ENCODE measurements around the gene APLP1. TPM values are rescaled to one million over a fixed set of nuclear protein-coding genes. Genes with fewer than 3 reads are reported as not detected.

APLP1 gene
- total and polyA plus RNA-seq, 12 donors: 2.7 to 63.5 (median 24.9) TPM

- Histone ChIP-seq H3K4me1 (peaks cover 0 to 16% (median 11%) of the 10 kb centered on the region in 9 donors), H3K4me3 (no peak overlapping the region), H3K36me3 (no peaks in the 10 kb centered on the region), H3K9me3 (no peaks in the 10 kb centered on the region), H3K27me3 (peaks cover 11 to 98% (median 93%) of the 10 kb centered on the region in 7 donors), H3K27ac (no peak overlapping the region)
- intact Hi-C loops (cut with DNase I): no loop called here
- ATAC-seq (no peak), DNase-seq (no peak)
- TF ChIP-seq CTCF (IDR thresholded peaks at IDR 0.05): no peak
- 56 to 70% methylated on average over 8 of the region's 8 CpGs for WGBS, 2 donors
Measured at GRCh38 chr19:35853038-35853756, 15.2 kb upstream of the APLP1 start.

- DNase-seq: no peak
- intact Hi-C loops (cut with DNase I): no loop called here
- no peak for TF ChIP-seq CTCF (IDR thresholded peaks at IDR 0.05)
- Histone ChIP-seq H3K27ac (no peak within 1 kb of the TSS), H3K27me3 (peaks cover 20 to 98% (median 93%) of the 10 kb centered on the region in 7 donors), H3K9me3 (no peaks in the 10 kb centered on the region), H3K4me1 (peaks cover 0 to 29% (median 12%) of the 10 kb centered on the region in 9 donors), H3K4me3 (peak within 1 kb of the TSS; percentile 1 to 63 (median 52)), H3K36me3 (no peaks in the 10 kb centered on the region)
- 0 to 1% methylated on average over 42 of the region's 42 CpGs for WGBS, 2 donors
- peak in 5 of 8 donors; percentile 16 to 47 (median 34) for ATAC-seq
Measured at GRCh38 chr19:35856546-35857149, 11.7 kb upstream of the APLP1 start, which contains the start of gene KIRREL2. Gene KIRREL2, plus strand, starts transcription at chr19:35856911. Its CDS starts 209 bp downstream, at chr19:35857120.

- Histone ChIP-seq H3K27ac (no peak overlapping the region), H3K27me3 (peaks cover 20 to 99% (median 94%) of the 10 kb centered on the region in 7 donors), H3K9me3 (no peaks in the 10 kb centered on the region), H3K4me3 (no peak overlapping the region), H3K4me1 (peaks cover 0 to 29% (median 12%) of the 10 kb centered on the region in 9 donors), H3K36me3 (no peaks in the 10 kb centered on the region)
- no peak for ATAC-seq
- 78 to 82% methylated on average over 6 of the region's 6 CpGs for WGBS, 2 donors
- no peak for DNase-seq
- intact Hi-C loops (cut with DNase I): no loop called here
- no peak for TF ChIP-seq CTCF (IDR thresholded peaks at IDR 0.05)
Measured at GRCh38 chr19:35858311-35858710, 10.1 kb upstream of the APLP1 start.

- no peaks in the 10 kb centered on the region for H3K36me3 ChIP-seq
- H3K27me3 ChIP-seq: peaks cover 20 to 97% (median 85%) of the 10 kb centered on the region in 7 donors
- H3K27ac ChIP-seq: no peak overlapping the region
- H3K4me3 ChIP-seq: no peak overlapping the region
- DNase-seq (no peak), ATAC-seq (no peak)
- TF ChIP-seq CTCF (IDR thresholded peaks at IDR 0.05): no peak
- H3K4me1 ChIP-seq: peaks cover 0 to 29% (median 12%) of the 10 kb centered on the region in 9 donors
- no peaks in the 10 kb centered on the region for H3K9me3 ChIP-seq
- WGBS, 2 donors: 68 to 78% methylated on average over 4 of the region's 4 CpGs
- intact Hi-C loops (cut with DNase I): no loop called here
Measured at GRCh38 chr19:35859414-35859813, 9.0 kb upstream of the APLP1 start.
